OCI-LY7 (cell line): Measurements from ENCODE around the gene OSBPL1A. TPM values are rescaled to one million over a fixed set of nuclear protein-coding genes. Genes with fewer than 3 reads are reported as not detected.

Experiments used
- BruUV-seq: library from RNA; stranded (reverse); fragments of 400-500 nt; replicated peaks from 2 replicates; lab custom pipeline; 2021; lab: Mats Ljungman, UMichigan
- CTCF ChIA-PET: fragments of 300-600 bp; sonication (Branson Sonifier 250); formaldehyde crosslinking; loops from one replicate; lab custom pipeline; 2022; ENCODE audit warnings: antibody characterized with exemption; ENCODE audit not compliant: unreplicated experiment; lab: Charles Lee
- POLR2A ChIA-PET: fragments of 300-600 bp; sonication (Branson Sonifier 250); formaldehyde crosslinking; loops from one replicate; lab custom pipeline; 2022; ENCODE audit warnings: antibody characterized with exemption; lab: Charles Lee
- DNase-seq: peaks from one replicate; pipeline ENCODE4 v3.0.0-alpha.2; 2015; ENCODE audit warnings: low spot score
- H2AFZ ChIP-seq: fragments of 200-600 bp; sonication (generic), shearing (Covaris generic); 2 replicates; pipeline ENCODE4 v1.6.1; 2014; ENCODE audit warnings: mild to moderate bottlenecking, antibody characterized with exemption, low read length, moderate library complexity
- H3K27ac ChIP-seq: fragments of 200-600 bp; sonication (generic); 2 replicates; pipeline ENCODE4 v1.5.1; 2014; ENCODE audit warnings: mixed run types, low read depth, mild to moderate bottlenecking, moderate library complexity, low read length, inconsistent platforms; ENCODE audit not compliant: poor library complexity, severe bottlenecking
- H3K36me3 ChIP-seq: fragments of 200-600 bp; sonication (generic); 2 replicates; pipeline ENCODE4 v1.6.1; 2014; ENCODE audit warnings: mild to moderate bottlenecking, antibody characterized with exemption, low read length, moderate library complexity, mixed read lengths; ENCODE audit not compliant: insufficient read depth
- H3K4me1 ChIP-seq: fragments of 200-600 bp; sonication (generic); 2 replicates; pipeline ENCODE4 v1.5.1; 2014; ENCODE audit warnings: mild to moderate bottlenecking, low read length; ENCODE audit not compliant: insufficient read depth, poor library complexity, severe bottlenecking
- H3K4me2 ChIP-seq: fragments of 200-600 bp; sonication (generic); 2 replicates; pipeline ENCODE4 v1.6.1; 2014; ENCODE audit warnings: mild to moderate bottlenecking, low read length
- H3K4me3 ChIP-seq: fragments of 200-600 bp; sonication (generic); 2 replicates; pipeline ENCODE4 v1.5.1; 2014; ENCODE audit warnings: mild to moderate bottlenecking, low read depth, low read length; ENCODE audit not compliant: poor library complexity, severe bottlenecking
- H3K79me2 ChIP-seq: fragments of 200-600 bp; sonication (generic); 2 replicates; pipeline ENCODE4 v1.6.1; 2016; ENCODE audit warnings: low read depth, mild to moderate bottlenecking, low read length, moderate library complexity, mixed read lengths; ENCODE audit not compliant: insufficient read depth
- H3K9me2 ChIP-seq: fragments of 200-600 bp; sonication (generic); 2 replicates; pipeline ENCODE4 v1.6.1; 2016; ENCODE audit warnings: mild to moderate bottlenecking, low read length, mixed read lengths; ENCODE audit not compliant: insufficient read depth
- H3K9me3 ChIP-seq: fragments of 200-600 bp; sonication (generic); 2 replicates; pipeline ENCODE4 v1.6.1; 2014; ENCODE audit warnings: mild to moderate bottlenecking, mixed run types, low read length, mixed read lengths
- H4K20me1 ChIP-seq: fragments of 200-600 bp; sonication (generic); 2 replicates; pipeline ENCODE4 v1.6.1; 2014; ENCODE audit warnings: mild to moderate bottlenecking, antibody characterized with exemption, low read length, moderate library complexity, mixed read lengths; ENCODE audit not compliant: insufficient read depth
- EZH2phosphoT487 ChIP-seq: fragments of 200-600 bp; sonication (generic); IDR thresholded peaks from 2 replicates; pipeline ENCODE4 v1.6.1; 2018; ENCODE audit warnings: low read depth, borderline replicate concordance, mild to moderate bottlenecking, mixed run types, antibody characterized with exemption, low read length, moderate library complexity, mixed read lengths
- intact Hi-C: fragments of 100-400 bp; cut with micrococcal nuclease; formaldehyde crosslinking; loops from one replicate; pipeline ENCODE4 v1.10.0; 2022; ENCODE audit not compliant: unreplicated experiment
- total RNA-seq, 2 experiments: library from RNA; depleted of rRNA in 1 of 2; stranded (reverse); fragments of >200 nt in 1 of 2; shearing (Covaris generic) in 1 of 2; gene quantifications; 2 replicates each; pipeline ENCODE4 v1.2.3, GENCODE V29; 2014 to 2022
- TF ChIP-seq, protein P1 (sequence below): fragments of 200-600 bp; sonication (generic); conservative IDR thresholded peaks from 2 replicates; pipeline ENCODE4 v1.5.1; 2014; ENCODE audit warnings: mild to moderate bottlenecking, antibody characterized with exemption, low read length, moderate library complexity, mixed read lengths

OSBPL1A gene
- total RNA-seq, 2 experiments from 2014 or later: 0.06 to 0.59 TPM

DNA sequence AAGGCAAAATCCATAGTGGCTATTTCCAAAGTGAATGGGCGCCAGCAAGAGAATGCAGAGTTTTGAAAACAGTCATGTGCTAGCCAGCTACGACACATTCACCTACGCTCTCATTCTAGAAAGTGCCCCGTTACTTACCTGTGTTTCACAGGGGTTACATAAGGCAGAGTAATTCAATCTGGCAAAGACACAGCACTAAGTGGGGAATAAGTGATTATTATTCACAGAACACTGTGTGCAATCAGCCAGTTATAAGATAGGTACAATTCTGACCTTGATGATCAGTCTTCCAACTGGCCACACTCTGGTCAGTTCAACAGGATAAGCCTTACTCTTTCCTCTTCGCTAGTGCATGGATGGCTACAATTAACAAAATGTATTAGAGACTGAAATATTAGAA, 152.9 kb downstream of the OSBPL1A start:
- H3K9me2 ChIP-seq: no peaks in the 10 kb centered on the region
- intact Hi-C loops: no loop called here
- H3K4me2 ChIP-seq: no peak overlapping the region
- DNase-seq: no peak
- TF ChIP-seq, protein P1, sequence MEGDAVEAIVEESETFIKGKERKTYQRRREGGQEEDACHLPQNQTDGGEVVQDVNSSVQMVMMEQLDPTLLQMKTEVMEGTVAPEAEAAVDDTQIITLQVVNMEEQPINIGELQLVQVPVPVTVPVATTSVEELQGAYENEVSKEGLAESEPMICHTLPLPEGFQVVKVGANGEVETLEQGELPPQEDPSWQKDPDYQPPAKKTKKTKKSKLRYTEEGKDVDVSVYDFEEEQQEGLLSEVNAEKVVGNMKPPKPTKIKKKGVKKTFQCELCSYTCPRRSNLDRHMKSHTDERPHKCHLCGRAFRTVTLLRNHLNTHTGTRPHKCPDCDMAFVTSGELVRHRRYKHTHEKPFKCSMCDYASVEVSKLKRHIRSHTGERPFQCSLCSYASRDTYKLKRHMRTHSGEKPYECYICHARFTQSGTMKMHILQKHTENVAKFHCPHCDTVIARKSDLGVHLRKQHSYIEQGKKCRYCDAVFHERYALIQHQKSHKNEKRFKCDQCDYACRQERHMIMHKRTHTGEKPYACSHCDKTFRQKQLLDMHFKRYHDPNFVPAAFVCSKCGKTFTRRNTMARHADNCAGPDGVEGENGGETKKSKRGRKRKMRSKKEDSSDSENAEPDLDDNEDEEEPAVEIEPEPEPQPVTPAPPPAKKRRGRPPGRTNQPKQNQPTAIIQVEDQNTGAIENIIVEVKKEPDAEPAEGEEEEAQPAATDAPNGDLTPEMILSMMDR: no peak
- TF ChIP-seq EZH2phosphoT487: no peak
- no peaks in the 10 kb centered on the region; the same call in 1 of the 2 replicates for H4K20me1 ChIP-seq
- ChIA-PET CTCF (no interaction called here), POLR2A (interaction anchor here (1.0 kb wide), 1 partner anchor 45 kb away, joined by 3 read pairs; no protein-coding TSS in a partner anchor)
- no peaks in the 10 kb centered on the region for H3K79me2 ChIP-seq
- H2AFZ ChIP-seq: no peak overlapping the region
- H3K36me3 ChIP-seq: no peaks in the 10 kb centered on the region
- H3K4me1 ChIP-seq: no peaks in the 10 kb centered on the region
- no peak overlapping the region for H3K4me3 ChIP-seq
- BruUV-seq: no TSS peak
- no peaks in the 10 kb centered on the region for H3K9me3 ChIP-seq
- H3K27ac ChIP-seq: no peak overlapping the region

DNA sequence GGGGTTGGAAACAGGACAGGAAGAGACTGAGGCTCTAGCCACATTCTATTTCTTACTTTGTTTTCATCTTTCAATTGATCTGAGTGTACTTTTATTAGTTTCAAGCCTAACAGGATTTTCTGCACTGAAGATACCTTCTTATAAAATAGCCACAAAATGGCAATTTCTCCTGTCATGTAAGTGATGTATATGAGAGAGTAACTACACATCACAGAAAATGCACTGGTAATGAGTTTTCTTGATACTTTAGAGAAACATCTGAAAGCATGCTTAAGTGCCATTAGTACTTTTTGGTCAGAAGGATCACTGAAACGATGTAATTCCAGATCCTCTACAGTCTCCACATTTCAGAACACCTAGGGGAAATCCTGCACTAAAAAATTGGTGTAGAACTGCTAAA, 153.9 kb downstream of the OSBPL1A start:
- no peaks in the 10 kb centered on the region; the same call in 1 of the 2 replicates for H4K20me1 ChIP-seq
- intact Hi-C loops: no loop called here
- no TSS peak for BruUV-seq
- no peak overlapping the region for H2AFZ ChIP-seq
- H3K36me3 ChIP-seq: no peaks in the 10 kb centered on the region
- H3K4me3 ChIP-seq: no peak overlapping the region
- no peak for DNase-seq
- no peak overlapping the region for H3K4me2 ChIP-seq
- no peaks in the 10 kb centered on the region for H3K4me1 ChIP-seq
- no peaks in the 10 kb centered on the region for H3K79me2 ChIP-seq
- H3K9me3 ChIP-seq: no peaks in the 10 kb centered on the region
- ChIA-PET POLR2A (no interaction called here), CTCF (no interaction called here)
- H3K9me2 ChIP-seq: no peaks in the 10 kb centered on the region
- TF ChIP-seq, protein P1: no peak
- TF ChIP-seq EZH2phosphoT487: no peak
- no peak overlapping the region for H3K27ac ChIP-seq

DNA sequence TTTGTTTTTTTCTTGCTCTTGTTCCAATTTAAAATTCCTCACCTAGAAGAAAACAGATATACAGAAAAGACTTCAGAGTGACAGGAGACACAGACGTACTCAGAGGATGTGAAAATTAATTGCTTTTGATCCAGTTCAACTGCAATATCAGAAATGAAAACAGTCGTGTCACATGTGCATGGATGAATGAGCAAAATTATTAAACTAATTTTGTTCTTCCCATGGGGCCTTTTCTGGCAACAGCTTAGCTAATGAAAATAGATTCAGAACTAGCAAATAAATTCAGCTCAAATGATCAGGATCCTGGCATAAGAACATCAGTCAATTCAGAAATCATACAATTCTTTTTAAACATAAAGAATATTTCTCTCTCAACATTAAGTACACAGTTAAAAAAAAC, 158.3 kb downstream of the OSBPL1A start:
- no TSS peak for BruUV-seq
- H3K4me2 ChIP-seq: no peak overlapping the region
- no peaks in the 10 kb centered on the region for H3K79me2 ChIP-seq
- no peaks in the 10 kb centered on the region for H3K9me3 ChIP-seq
- no peaks in the 10 kb centered on the region for H3K4me1 ChIP-seq
- no peaks in the 10 kb centered on the region; the same call in 1 of the 2 replicates for H4K20me1 ChIP-seq
- TF ChIP-seq, protein P1: no peak
- TF ChIP-seq EZH2phosphoT487: no peak
- ChIA-PET POLR2A (interaction anchor here (0.6 to 0.8 kb wide), 2 partner anchors 57 to 456 kb away, joined by 3 read pairs; no protein-coding TSS in a partner anchor), CTCF (no interaction called here)
- DNase-seq: no peak
- intact Hi-C loops: no loop called here
- no peak overlapping the region for H3K4me3 ChIP-seq
- no peaks in the 10 kb centered on the region for H3K9me2 ChIP-seq
- H3K36me3 ChIP-seq: no peaks in the 10 kb centered on the region
- H2AFZ ChIP-seq: no peak overlapping the region
- no peak overlapping the region for H3K27ac ChIP-seq
